NCI-H2227 treated with DMSO at 0.1 percent for 48 hours (cell line): Measurements from ENCODE around the gene CACNA1E.

Experiments used
- DNase-seq: peaks from one replicate; lab custom pipeline; 2025; lab: John Stamatoyannopoulos, UW

CACNA1E gene

GRCh38 chr1:181485287-181486097, 2.2 kb downstream of the CACNA1E start:
- DNase-seq: peak; percentile 75

- DNase-seq: no peak
Observed at GRCh38 chr1:181486098-181486420, 2.7 kb downstream of the CACNA1E start.

- DNase-seq: no peak
Observed at GRCh38 chr1:181488866-181489265, 5.5 kb downstream of the CACNA1E start.

- DNase-seq: no peak
Observed at GRCh38 chr1:181490276-181490675, 7.0 kb downstream of the CACNA1E start.

- DNase-seq: no peak
Observed at GRCh38 chr1:181490740-181491712, 7.7 kb downstream of the CACNA1E start.

- no peak for DNase-seq
Observed at GRCh38 chr1:181493166-181493565, 9.8 kb downstream of the CACNA1E start.

- no peak for DNase-seq
Observed at GRCh38 chr1:181493885-181494284, 10.6 kb downstream of the CACNA1E start.

- DNase-seq: no peak
Observed at GRCh38 chr1:181496759-181497158, 13.4 kb downstream of the CACNA1E start.

- DNase-seq: no peak
Observed at GRCh38 chr1:181497870-181498269, 14.6 kb downstream of the CACNA1E start.

- no peak for DNase-seq
Observed at GRCh38 chr1:181499825-181500224, 16.5 kb downstream of the CACNA1E start.

- DNase-seq: no peak
Observed at GRCh38 chr1:181500636-181501035, 17.3 kb downstream of the CACNA1E start.

- DNase-seq: no peak
Observed at GRCh38 chr1:181501612-181502011, 18.3 kb downstream of the CACNA1E start.

- DNase-seq: no peak
Observed at GRCh38 chr1:181503171-181503810, 20.0 kb downstream of the CACNA1E start.

- DNase-seq: no peak
Observed at GRCh38 chr1:181504399-181504842, 21.1 kb downstream of the CACNA1E start.

GRCh38 chr1:181506563-181507353, 23.4 kb downstream of the CACNA1E start:
- no peak for DNase-seq

- no peak for DNase-seq
Observed at GRCh38 chr1:181508486-181509165, 25.3 kb downstream of the CACNA1E start.

GRCh38 chr1:181513786-181514297, 30.5 kb downstream of the CACNA1E start:
- DNase-seq: peak; percentile 49

GRCh38 chr1:181514298-181515290, 31.3 kb downstream of the CACNA1E start:
- DNase-seq: peak; percentile 49

GRCh38 chr1:181516706-181517105, 33.4 kb downstream of the CACNA1E start:
- no peak for DNase-seq
